ENCODE measurements around the gene NDUFC1.
A peak's percentile ranks its signal among the peaks of the same experiment; 100 is the strongest.

NDUFC1 gene

DNA sequence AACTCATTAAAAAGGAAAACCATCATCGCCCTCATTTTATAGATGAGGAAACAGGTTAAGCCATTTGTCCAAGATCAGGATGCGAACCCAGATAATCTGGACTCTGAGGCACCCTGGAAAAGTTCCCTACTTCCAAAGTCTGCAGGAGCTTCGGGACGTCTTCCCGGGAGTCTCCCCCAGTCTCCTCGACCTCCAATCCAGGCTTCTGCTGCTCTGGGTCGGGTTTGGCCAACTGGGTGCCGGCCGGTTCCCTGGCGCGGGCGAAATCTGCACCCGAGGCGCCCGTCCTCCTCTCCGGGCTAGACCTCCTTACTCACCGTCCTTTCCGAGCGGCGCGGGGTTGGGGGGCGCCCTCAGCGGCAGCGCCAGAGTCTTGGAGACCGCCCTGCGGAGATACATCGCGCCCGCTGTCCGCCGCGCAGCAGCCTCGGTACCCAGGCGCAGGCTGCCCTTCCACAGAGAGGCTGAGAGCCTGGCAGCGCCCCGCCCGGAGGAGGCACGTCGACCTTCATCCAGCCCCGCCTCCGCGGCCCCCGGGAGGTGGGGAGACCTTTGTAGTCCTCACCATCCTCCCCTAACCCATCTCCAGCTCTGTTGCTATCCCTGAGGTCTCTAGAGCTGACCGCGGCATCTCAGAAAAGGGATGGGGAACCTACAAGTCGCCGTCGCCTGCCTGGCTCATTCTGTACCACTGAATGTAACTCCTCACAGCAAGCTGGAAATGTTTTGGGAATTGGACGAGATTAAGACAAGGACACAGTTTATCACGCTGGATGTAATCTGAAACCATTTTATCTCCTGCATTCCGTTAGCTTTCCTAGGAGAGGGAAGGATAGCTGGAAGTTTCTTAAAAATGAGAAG is 22.3 kb downstream of the NDUFC1 start, which contains the start of gene MGARP (continued):
- TF ChIP-seq ZNF362 (tag by site-specific recombination; IDR thresholded peaks at IDR 0.05), result no peak
- TF ChIP-seq ZNF701 (tag by site-specific recombination; IDR thresholded peaks at IDR 0.05), result no peak
- TF ChIP-seq PRDM10 (tag by site-specific recombination; IDR thresholded peaks at IDR 0.05), result peak; percentile 70
- no peak for TF ChIP-seq ZBTB6 (tag by site-specific recombination; IDR thresholded peaks at IDR 0.05)
- no peak for TF ChIP-seq ZNF239 (tag by site-specific recombination; IDR thresholded peaks at IDR 0.05)
- no peak for TF ChIP-seq OSR2 (tag by site-specific recombination; IDR thresholded peaks at IDR 0.05)
- TF ChIP-seq ZEB2 (tag by site-specific recombination; IDR thresholded peaks at IDR 0.05), result no peak
- TF ChIP-seq ZNF629 (tag by site-specific recombination; IDR thresholded peaks at IDR 0.05), result no peak
- no peak for TF ChIP-seq GLI4 (tag by site-specific recombination; IDR thresholded peaks at IDR 0.05)
- TF ChIP-seq, protein P1, sequence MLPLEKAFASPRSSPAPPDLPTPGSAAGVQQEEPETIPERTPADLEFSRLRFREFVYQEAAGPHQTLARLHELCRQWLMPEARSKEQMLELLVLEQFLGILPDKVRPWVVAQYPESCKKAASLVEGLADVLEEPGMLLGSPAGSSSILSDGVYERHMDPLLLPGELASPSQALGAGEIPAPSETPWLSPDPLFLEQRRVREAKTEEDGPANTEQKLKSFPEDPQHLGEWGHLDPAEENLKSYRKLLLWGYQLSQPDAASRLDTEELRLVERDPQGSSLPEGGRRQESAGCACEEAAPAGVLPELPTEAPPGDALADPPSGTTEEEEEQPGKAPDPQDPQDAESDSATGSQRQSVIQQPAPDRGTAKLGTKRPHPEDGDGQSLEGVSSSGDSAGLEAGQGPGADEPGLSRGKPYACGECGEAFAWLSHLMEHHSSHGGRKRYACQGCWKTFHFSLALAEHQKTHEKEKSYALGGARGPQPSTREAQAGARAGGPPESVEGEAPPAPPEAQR (tag by site-specific recombination; IDR thresholded peaks at IDR 0.05), result no peak
- no peak for TF ChIP-seq ZNF768 (tag by site-specific recombination; IDR thresholded peaks at IDR 0.05)
- TF ChIP-seq ZNF391 (tag by site-specific recombination; IDR thresholded peaks at IDR 0.05; ENCODE audit: borderline replicate concordance, low read depth), result no peak
- no peak for TF ChIP-seq ZNF626 (tag by site-specific recombination; IDR thresholded peaks at IDR 0.05)
- TF ChIP-seq MEIS1 (CRISPR knock-in tag; IDR thresholded peaks at IDR 0.05; ENCODE audit: borderline replicate concordance), result no peak
- peak; percentile 17; the same call in 1 of the 2 replicates for TF ChIP-seq SP2 (tag by site-specific recombination; IDR thresholded peaks at IDR 0.05)
- TF ChIP-seq ZBTB26 (tag by site-specific recombination; optimal IDR thresholded peaks at IDR 0.05), result peak; percentile 30
- peak; percentile 60 for TF ChIP-seq GLIS1 (tag by site-specific recombination; IDR thresholded peaks at IDR 0.05)
- TF ChIP-seq, protein P2, sequence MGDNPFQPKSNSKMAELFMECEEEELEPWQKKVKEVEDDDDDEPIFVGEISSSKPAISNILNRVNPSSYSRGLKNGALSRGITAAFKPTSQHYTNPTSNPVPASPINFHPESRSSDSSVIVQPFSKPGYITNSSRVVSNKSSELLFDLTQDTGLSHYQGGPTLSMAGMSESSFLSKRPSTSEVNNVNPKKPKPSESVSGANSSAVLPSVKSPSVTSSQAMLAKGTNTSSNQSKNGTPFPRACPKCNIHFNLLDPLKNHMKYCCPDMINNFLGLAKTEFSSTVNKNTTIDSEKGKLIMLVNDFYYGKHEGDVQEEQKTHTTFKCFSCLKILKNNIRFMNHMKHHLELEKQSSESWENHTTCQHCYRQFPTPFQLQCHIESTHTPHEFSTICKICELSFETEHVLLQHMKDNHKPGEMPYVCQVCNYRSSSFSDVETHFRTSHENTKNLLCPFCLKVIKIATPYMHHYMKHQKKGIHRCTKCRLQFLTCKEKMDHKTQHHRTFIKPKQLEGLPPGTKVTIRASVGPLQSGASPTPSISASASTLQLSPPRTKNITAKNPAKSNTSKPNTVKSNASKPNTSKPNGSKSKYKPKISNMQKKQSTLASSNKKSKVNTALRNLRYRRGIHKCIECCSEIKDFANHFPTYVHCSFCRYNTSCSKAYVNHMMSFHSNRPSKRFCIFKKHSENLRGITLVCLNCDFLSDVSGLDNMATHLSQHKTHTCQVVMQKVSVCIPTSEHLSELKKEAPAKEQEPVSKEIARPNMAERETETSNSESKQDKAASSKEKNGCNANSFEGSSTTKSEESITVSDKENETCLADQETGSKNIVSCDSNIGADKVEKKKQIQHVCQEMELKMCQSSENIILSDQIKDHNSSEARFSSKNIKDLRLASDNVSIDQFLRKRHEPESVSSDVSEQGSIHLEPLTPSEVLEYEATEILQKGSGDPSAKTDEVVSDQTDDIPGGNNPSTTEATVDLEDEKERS (tag by site-specific recombination; IDR thresholded peaks at IDR 0.05), result no peak
- TF ChIP-seq EGR2 (tag by site-specific recombination; IDR thresholded peaks at IDR 0.05; ENCODE audit: low read depth), result no peak
- TF ChIP-seq ZNF600 (tag by site-specific recombination; IDR thresholded peaks at IDR 0.05), result 0 out of 2 replicates have a peak, but pooled peaks have one; percentile 35
- no peak for TF ChIP-seq ZNF121 (tag by site-specific recombination; IDR thresholded peaks at IDR 0.05)
- TF ChIP-seq, protein P3, sequence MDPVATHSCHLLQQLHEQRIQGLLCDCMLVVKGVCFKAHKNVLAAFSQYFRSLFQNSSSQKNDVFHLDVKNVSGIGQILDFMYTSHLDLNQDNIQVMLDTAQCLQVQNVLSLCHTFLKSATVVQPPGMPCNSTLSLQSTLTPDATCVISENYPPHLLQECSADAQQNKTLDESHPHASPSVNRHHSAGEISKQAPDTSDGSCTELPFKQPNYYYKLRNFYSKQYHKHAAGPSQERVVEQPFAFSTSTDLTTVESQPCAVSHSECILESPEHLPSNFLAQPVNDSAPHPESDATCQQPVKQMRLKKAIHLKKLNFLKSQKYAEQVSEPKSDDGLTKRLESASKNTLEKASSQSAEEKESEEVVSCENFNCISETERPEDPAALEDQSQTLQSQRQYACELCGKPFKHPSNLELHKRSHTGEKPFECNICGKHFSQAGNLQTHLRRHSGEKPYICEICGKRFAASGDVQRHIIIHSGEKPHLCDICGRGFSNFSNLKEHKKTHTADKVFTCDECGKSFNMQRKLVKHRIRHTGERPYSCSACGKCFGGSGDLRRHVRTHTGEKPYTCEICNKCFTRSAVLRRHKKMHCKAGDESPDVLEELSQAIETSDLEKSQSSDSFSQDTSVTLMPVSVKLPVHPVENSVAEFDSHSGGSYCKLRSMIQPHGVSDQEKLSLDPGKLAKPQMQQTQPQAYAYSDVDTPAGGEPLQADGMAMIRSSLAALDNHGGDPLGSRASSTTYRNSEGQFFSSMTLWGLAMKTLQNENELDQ (tag by site-specific recombination; IDR thresholded peaks at IDR 0.05; ENCODE audit: low read depth), result no peak
- peak; percentile 77 for TF ChIP-seq ZNF335 (tag by site-specific recombination; conservative IDR thresholded peaks at IDR 0.05)
- TF ChIP-seq ZNF274 (IDR thresholded peaks at IDR 0.05; ENCODE audit: low read length), result no peak
- no peak for TF ChIP-seq ZNF274 (tag by site-specific recombination; IDR thresholded peaks at IDR 0.05; ENCODE audit: borderline replicate concordance)
